OCI-LY7 (cell line): ENCODE measurements around the gene PSMC1. TPM values are rescaled to one million over a fixed set of nuclear protein-coding genes. Genes with fewer than 3 reads are reported as not detected.

Experiments used
- BruUV-seq: library from RNA; stranded (reverse); fragments of 400-500 nt; replicated peaks from 2 replicates; lab custom pipeline; 2021; lab: Mats Ljungman, UMichigan
- CTCF ChIA-PET: fragments of 300-600 bp; sonication (Branson Sonifier 250); formaldehyde crosslinking; loops from one replicate; lab custom pipeline; 2022; ENCODE audit warnings: antibody characterized with exemption; ENCODE audit not compliant: unreplicated experiment; lab: Charles Lee
- POLR2A ChIA-PET: fragments of 300-600 bp; sonication (Branson Sonifier 250); formaldehyde crosslinking; loops from one replicate; lab custom pipeline; 2022; ENCODE audit warnings: antibody characterized with exemption; lab: Charles Lee
- DNase-seq: peaks from one replicate; pipeline ENCODE4 v3.0.0-alpha.2; 2015; ENCODE audit warnings: low spot score
- H2AFZ ChIP-seq: fragments of 200-600 bp; sonication (generic), shearing (Covaris generic); 2 replicates; pipeline ENCODE4 v1.6.1; 2014; ENCODE audit warnings: mild to moderate bottlenecking, antibody characterized with exemption, low read length, moderate library complexity
- H3K27ac ChIP-seq: fragments of 200-600 bp; sonication (generic); 2 replicates; pipeline ENCODE4 v1.5.1; 2014; ENCODE audit warnings: mixed run types, low read depth, mild to moderate bottlenecking, moderate library complexity, low read length, inconsistent platforms; ENCODE audit not compliant: poor library complexity, severe bottlenecking
- H3K36me3 ChIP-seq: fragments of 200-600 bp; sonication (generic); 2 replicates; pipeline ENCODE4 v1.6.1; 2014; ENCODE audit warnings: mild to moderate bottlenecking, antibody characterized with exemption, low read length, moderate library complexity, mixed read lengths; ENCODE audit not compliant: insufficient read depth
- H3K4me1 ChIP-seq: fragments of 200-600 bp; sonication (generic); 2 replicates; pipeline ENCODE4 v1.5.1; 2014; ENCODE audit warnings: mild to moderate bottlenecking, low read length; ENCODE audit not compliant: insufficient read depth, poor library complexity, severe bottlenecking
- H3K4me2 ChIP-seq: fragments of 200-600 bp; sonication (generic); 2 replicates; pipeline ENCODE4 v1.6.1; 2014; ENCODE audit warnings: mild to moderate bottlenecking, low read length
- H3K4me3 ChIP-seq: fragments of 200-600 bp; sonication (generic); 2 replicates; pipeline ENCODE4 v1.5.1; 2014; ENCODE audit warnings: mild to moderate bottlenecking, low read depth, low read length; ENCODE audit not compliant: poor library complexity, severe bottlenecking
- H3K79me2 ChIP-seq: fragments of 200-600 bp; sonication (generic); 2 replicates; pipeline ENCODE4 v1.6.1; 2016; ENCODE audit warnings: low read depth, mild to moderate bottlenecking, low read length, moderate library complexity, mixed read lengths; ENCODE audit not compliant: insufficient read depth
- H3K9me2 ChIP-seq: fragments of 200-600 bp; sonication (generic); 2 replicates; pipeline ENCODE4 v1.6.1; 2016; ENCODE audit warnings: mild to moderate bottlenecking, low read length, mixed read lengths; ENCODE audit not compliant: insufficient read depth
- H3K9me3 ChIP-seq: fragments of 200-600 bp; sonication (generic); 2 replicates; pipeline ENCODE4 v1.6.1; 2014; ENCODE audit warnings: mild to moderate bottlenecking, mixed run types, low read length, mixed read lengths
- H4K20me1 ChIP-seq: fragments of 200-600 bp; sonication (generic); 2 replicates; pipeline ENCODE4 v1.6.1; 2014; ENCODE audit warnings: mild to moderate bottlenecking, antibody characterized with exemption, low read length, moderate library complexity, mixed read lengths; ENCODE audit not compliant: insufficient read depth
- EZH2phosphoT487 ChIP-seq: fragments of 200-600 bp; sonication (generic); IDR thresholded peaks from 2 replicates; pipeline ENCODE4 v1.6.1; 2018; ENCODE audit warnings: low read depth, borderline replicate concordance, mild to moderate bottlenecking, mixed run types, antibody characterized with exemption, low read length, moderate library complexity, mixed read lengths
- intact Hi-C: fragments of 100-400 bp; cut with micrococcal nuclease; formaldehyde crosslinking; loops from one replicate; pipeline ENCODE4 v1.10.0; 2022; ENCODE audit not compliant: unreplicated experiment
- total RNA-seq, 2 experiments: library from RNA; depleted of rRNA in 1 of 2; stranded (reverse); fragments of >200 nt in 1 of 2; shearing (Covaris generic) in 1 of 2; gene quantifications; 2 replicates each; pipeline ENCODE4 v1.2.3, GENCODE V29; 2014 to 2022
- TF ChIP-seq, protein P1 (sequence below): fragments of 200-600 bp; sonication (generic); conservative IDR thresholded peaks from 2 replicates; pipeline ENCODE4 v1.5.1; 2014; ENCODE audit warnings: mild to moderate bottlenecking, antibody characterized with exemption, low read length, moderate library complexity, mixed read lengths

Gene PSMC1
- total RNA-seq, 2 experiments from 2014 or later, result 92.7 to 100 TPM

DNA sequence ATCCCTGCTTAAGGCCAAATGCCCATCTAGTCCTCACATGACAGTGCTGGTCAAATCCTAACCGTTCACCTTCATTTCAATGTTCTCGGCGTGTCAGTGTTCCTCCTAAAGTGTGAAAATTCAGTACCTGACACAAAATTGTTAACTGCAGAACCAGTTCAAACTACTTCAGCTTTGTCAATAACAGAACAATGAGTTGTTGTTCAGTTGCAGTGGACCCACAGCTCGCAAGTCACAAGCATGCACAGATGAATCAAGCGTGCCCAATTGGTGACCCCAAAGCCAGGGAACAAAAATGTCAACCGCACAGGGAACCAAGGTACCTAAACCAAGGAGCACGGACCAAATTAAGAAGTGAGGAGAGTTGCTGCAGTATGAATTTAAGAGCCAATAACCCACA, 52.2 kb downstream of the PSMC1 start:
- Histone ChIP-seq H2AFZ (no peak overlapping the region), H3K4me2 (no peak overlapping the region), H3K36me3 (peaks cover 65% of the 10 kb centered on the region), H4K20me1 (no peaks in the 10 kb centered on the region), H3K4me1 (no peaks in the 10 kb centered on the region), H3K79me2 (no peaks in the 10 kb centered on the region), H3K9me3 (no peaks in the 10 kb centered on the region), H3K9me2 (no peaks in the 10 kb centered on the region), H3K4me3 (no peak overlapping the region), H3K27ac (no peak overlapping the region)
- no TSS peak for BruUV-seq
- POLR2A ChIA-PET, result no interaction called here
- intact Hi-C loops, result loop anchor here (10.0 kb wide), 1 partner anchor 206 kb away; no protein-coding TSS in a partner anchor
- TF ChIP-seq EZH2phosphoT487, result no peak
- TF ChIP-seq, protein P1, sequence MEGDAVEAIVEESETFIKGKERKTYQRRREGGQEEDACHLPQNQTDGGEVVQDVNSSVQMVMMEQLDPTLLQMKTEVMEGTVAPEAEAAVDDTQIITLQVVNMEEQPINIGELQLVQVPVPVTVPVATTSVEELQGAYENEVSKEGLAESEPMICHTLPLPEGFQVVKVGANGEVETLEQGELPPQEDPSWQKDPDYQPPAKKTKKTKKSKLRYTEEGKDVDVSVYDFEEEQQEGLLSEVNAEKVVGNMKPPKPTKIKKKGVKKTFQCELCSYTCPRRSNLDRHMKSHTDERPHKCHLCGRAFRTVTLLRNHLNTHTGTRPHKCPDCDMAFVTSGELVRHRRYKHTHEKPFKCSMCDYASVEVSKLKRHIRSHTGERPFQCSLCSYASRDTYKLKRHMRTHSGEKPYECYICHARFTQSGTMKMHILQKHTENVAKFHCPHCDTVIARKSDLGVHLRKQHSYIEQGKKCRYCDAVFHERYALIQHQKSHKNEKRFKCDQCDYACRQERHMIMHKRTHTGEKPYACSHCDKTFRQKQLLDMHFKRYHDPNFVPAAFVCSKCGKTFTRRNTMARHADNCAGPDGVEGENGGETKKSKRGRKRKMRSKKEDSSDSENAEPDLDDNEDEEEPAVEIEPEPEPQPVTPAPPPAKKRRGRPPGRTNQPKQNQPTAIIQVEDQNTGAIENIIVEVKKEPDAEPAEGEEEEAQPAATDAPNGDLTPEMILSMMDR, result no peak
- CTCF ChIA-PET, result no interaction called here
- DNase-seq, result no peak

DNA sequence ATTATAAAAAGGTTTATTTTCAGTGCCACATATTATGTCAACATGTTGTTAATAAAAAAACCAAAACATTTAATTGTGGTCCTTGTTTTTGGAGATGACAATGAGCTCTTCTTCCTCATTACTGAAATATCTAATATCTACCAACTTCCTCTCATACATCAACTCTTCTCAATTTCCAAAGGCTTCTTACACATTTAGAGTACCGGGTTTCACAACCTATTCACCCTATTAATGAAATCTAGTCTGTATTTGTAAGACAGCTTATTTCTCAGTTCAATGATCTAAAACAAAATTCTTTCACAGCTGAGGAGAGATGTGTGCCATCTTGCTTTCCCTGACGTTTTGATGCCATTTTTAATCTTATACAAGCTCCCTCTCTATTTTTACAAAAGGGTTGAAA, 60.9 kb downstream of the PSMC1 start:
- no peak overlapping the region for H2AFZ ChIP-seq
- H3K4me3 ChIP-seq, result no peak overlapping the region
- CTCF ChIA-PET, result no interaction called here
- H3K4me2 ChIP-seq, result no peak overlapping the region
- POLR2A ChIA-PET, result interaction anchor here (1.0 to 1.2 kb wide), 2 partner anchors 15 to 19 kb away, joined by 3 to 6 read pairs; no protein-coding TSS in a partner anchor
- BruUV-seq, result no TSS peak
- no peaks in the 10 kb centered on the region for H4K20me1 ChIP-seq
- intact Hi-C loops, result no loop called here
- H3K79me2 ChIP-seq, result peaks cover 4% of the 10 kb centered on the region; the same call in 1 of the 2 replicates
- no peak overlapping the region for H3K27ac ChIP-seq
- H3K36me3 ChIP-seq, result peaks cover 62% of the 10 kb centered on the region
- TF ChIP-seq EZH2phosphoT487, result no peak
- TF ChIP-seq, protein P1, result no peak
- no peaks in the 10 kb centered on the region for H3K9me3 ChIP-seq
- no peaks in the 10 kb centered on the region for H3K4me1 ChIP-seq
- no peaks in the 10 kb centered on the region for H3K9me2 ChIP-seq
- no peak for DNase-seq

DNA sequence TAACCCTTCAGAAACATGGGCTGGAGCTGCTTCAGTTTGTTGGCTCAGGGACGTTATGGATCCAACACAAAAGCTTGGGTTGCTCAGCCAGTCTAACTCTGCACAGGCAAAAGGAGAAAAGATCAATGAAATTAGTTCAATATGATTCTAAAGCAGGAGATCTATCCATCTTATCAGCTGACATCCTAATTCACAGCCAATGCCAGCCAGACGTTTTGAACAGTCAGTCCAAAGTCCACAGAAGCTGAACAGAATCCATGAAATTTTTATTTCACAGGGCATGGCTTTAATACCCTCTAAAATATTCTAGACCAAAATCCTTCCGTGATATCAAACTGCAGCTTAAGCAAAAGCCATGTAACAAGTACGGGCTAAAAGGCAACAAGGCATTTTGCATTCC, 61.7 kb downstream of the PSMC1 start:
- intact Hi-C loops, result no loop called here
- H3K27ac ChIP-seq, result no peak overlapping the region
- H3K9me2 ChIP-seq, result no peaks in the 10 kb centered on the region
- ChIA-PET CTCF (no interaction called here), POLR2A (interaction anchor here (1.0 to 1.2 kb wide), 2 partner anchors 16 to 20 kb away, joined by 3 to 6 read pairs; no protein-coding TSS in a partner anchor)
- TF ChIP-seq, protein P1, result no peak
- TF ChIP-seq EZH2phosphoT487, result no peak
- DNase-seq, result no peak
- H3K4me2 ChIP-seq, result no peak overlapping the region
- H3K36me3 ChIP-seq, result peaks cover 56% of the 10 kb centered on the region
- H3K4me3 ChIP-seq, result no peak overlapping the region
- no TSS peak for BruUV-seq
- H3K9me3 ChIP-seq, result no peaks in the 10 kb centered on the region
- peaks cover 10% of the 10 kb centered on the region; the same call in 1 of the 2 replicates for H3K79me2 ChIP-seq
- H4K20me1 ChIP-seq, result no peaks in the 10 kb centered on the region
- no peaks in the 10 kb centered on the region for H3K4me1 ChIP-seq
- no peak overlapping the region for H2AFZ ChIP-seq
